Measurements from ENCODE around the gene LPCAT3. TPM values are rescaled to one million over a fixed set of nuclear protein-coding genes. Genes with fewer than 3 reads are reported as not detected.

LPCAT3 gene
- total RNA-seq, 1 experiment from 2014 or later: 45.8 TPM

DNA sequence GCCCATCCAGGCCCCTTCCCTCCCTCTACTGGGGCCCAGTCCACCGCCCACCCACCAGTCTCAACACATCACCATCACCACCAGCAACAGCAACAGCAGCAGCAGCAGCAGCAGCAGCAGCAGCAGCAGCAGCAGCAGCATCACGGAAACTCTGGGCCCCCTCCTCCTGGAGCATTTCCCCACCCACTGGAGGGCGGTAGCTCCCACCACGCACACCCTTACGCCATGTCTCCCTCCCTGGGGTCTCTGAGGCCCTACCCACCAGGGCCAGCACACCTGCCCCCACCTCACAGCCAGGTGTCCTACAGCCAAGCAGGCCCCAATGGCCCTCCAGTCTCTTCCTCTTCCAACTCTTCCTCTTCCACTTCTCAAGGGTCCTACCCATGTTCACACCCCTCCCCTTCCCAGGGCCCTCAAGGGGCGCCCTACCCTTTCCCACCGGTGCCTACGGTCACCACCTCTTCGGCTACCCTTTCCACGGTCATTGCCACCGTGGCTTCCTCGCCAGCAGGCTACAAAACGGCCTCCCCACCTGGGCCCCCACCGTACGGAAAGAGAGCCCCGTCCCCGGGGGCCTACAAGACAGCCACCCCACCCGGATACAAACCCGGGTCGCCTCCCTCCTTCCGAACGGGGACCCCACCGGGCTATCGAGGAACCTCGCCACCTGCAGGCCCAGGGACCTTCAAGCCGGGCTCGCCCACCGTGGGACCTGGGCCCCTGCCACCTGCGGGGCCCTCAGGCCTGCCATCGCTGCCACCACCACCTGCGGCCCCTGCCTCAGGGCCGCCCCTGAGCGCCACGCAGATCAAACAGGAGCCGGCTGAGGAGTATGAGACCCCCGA, 81.4 kb downstream of the LPCAT3 start:
- peak overlapping the region; percentile 93 for H3K27ac ChIP-seq (ENCODE audit: low read depth, low read length)

More for the DNA sequence above, 81.4 kb downstream of the LPCAT3 start:
- TF ChIP-seq SRF (IDR thresholded peaks at IDR 0.05; ENCODE audit: low read depth) (no peak), ELF1 (IDR thresholded peaks at IDR 0.05; ENCODE audit: borderline replicate concordance, low read depth) (no peak), SIN3A (IDR thresholded peaks at IDR 0.05; ENCODE audit: low read depth) (no peak), EGR1 (IDR thresholded peaks at IDR 0.05; ENCODE audit: low read depth) (no peak), ZFX (IDR thresholded peaks at IDR 0.05) (no peak), EZH2phosphoT487 (IDR thresholded peaks at IDR 0.05; ENCODE audit: borderline replicate concordance) (no peak), JUND (IDR thresholded peaks at IDR 0.05) (no peak)
- TF ChIP-seq, protein P1, sequence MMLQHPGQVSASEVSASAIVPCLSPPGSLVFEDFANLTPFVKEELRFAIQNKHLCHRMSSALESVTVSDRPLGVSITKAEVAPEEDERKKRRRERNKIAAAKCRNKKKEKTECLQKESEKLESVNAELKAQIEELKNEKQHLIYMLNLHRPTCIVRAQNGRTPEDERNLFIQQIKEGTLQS (IDR thresholded peaks at IDR 0.05): no peak
- TF ChIP-seq, protein P2, sequence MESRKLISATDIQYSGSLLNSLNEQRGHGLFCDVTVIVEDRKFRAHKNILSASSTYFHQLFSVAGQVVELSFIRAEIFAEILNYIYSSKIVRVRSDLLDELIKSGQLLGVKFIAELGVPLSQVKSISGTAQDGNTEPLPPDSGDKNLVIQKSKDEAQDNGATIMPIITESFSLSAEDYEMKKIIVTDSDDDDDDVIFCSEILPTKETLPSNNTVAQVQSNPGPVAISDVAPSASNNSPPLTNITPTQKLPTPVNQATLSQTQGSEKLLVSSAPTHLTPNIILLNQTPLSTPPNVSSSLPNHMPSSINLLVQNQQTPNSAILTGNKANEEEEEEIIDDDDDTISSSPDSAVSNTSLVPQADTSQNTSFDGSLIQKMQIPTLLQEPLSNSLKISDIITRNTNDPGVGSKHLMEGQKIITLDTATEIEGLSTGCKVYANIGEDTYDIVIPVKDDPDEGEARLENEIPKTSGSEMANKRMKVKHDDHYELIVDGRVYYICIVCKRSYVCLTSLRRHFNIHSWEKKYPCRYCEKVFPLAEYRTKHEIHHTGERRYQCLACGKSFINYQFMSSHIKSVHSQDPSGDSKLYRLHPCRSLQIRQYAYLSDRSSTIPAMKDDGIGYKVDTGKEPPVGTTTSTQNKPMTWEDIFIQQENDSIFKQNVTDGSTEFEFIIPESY (IDR thresholded peaks at IDR 0.05; ENCODE audit: extremely low read depth, insufficient replicate concordance, low read length): no peak
- Histone ChIP-seq H3K4me1 (ENCODE audit: control insufficient read depth in 1 of 2, insufficient read depth in 2 of 2, low read length in 2 of 2) (peaks cover 7 to 29% of the 10 kb centered on the region in 2 experiments; a peak in 3 of 4 replicates), H2AFZ (ENCODE audit: low read depth, low read length, poor library complexity, severe bottlenecking) (no peak overlapping the region), H4K20me1 (ENCODE audit: insufficient read depth) (no peaks in the 10 kb centered on the region), H3K9me3 (ENCODE audit: control insufficient read depth in 1 of 2, insufficient read depth in 1 of 2, low read depth in 1 of 2, low read length in 2 of 2) (no peaks in the 10 kb centered on the region), H3K4me2 (ENCODE audit: low read length) (peak overlapping the region; percentile 91), H3K36me3 (ENCODE audit: control insufficient read depth in 1 of 2, insufficient read depth in 2 of 2, low read length in 2 of 2) (peaks cover 15 to 37% of the 10 kb centered on the region in 2 experiments; a peak in 3 of 4 replicates), H3K9me2 (ENCODE audit: insufficient read depth) (no peaks in the 10 kb centered on the region), H3K9ac (ENCODE audit: low read length) (peak overlapping the region; percentile 93), H3K27me3 (ENCODE audit: insufficient read depth, low read length) (no peaks in the 10 kb centered on the region), H3K79me2 (ENCODE audit: insufficient read depth, low read length) (peaks cover 31% of the 10 kb centered on the region), H3K4me3 (replicated peaks in 1 of 2; ENCODE audit: low read depth in 1 of 2, low read length in 2 of 2) (peak overlapping the region; percentile 61 to 68)
- DNase-seq (ENCODE audit: low read depth, low spot score): no peak
- POLR2A ChIA-PET: interaction anchor here (1.1 to 1.2 kb wide), 3 partner anchors 9 to 64 kb away, joined by 7 to 15 read pairs (median 13); partner anchors contain the start of genes ATN1 and SPSB2
- peak; percentile 10 for ATAC-seq
- intact Hi-C loops (cut with micrococcal nuclease): no loop called here
- CTCF ChIA-PET: interaction anchor here (0.8 to 2.3 kb wide), 7 partner anchors 8 to 85 kb away, joined by 3 to 23 read pairs (median 6); partner anchors contain the start of genes SPSB2 and USP5
- RAD21 ChIA-PET (ENCODE audit: low non-redundant PET in 1 of 2, low total read pairs in 2 of 2, uncharacterized antibody in 2 of 2, unreplicated experiment in 2 of 2): no interaction called here
- TSS peak; percentile 27 for BruUV-seq (replicated peaks)

Data from HCT116 (cell line).